ENCODE results near the gene MRGPRX2.

Gene MRGPRX2

GRCh38 chr11:19102521-19102900, 42.0 kb upstream of the MRGPRX2 start:
- Histone ChIP-seq H3K27me3 (ENCODE audit: low read depth, low read length) (peaks cover 16% of the 10 kb centered on the region), H3K4me3 (ENCODE audit: low read length) (no peak overlapping the region), H3K79me2 (ENCODE audit: low read length) (no peaks in the 10 kb centered on the region), H3K27ac (ENCODE audit: low read length) (no peak overlapping the region), H3K4me2 (ENCODE audit: low read length) (no peak overlapping the region), H3K9me3 (ENCODE audit: insufficient read depth, low read length) (no peaks in the 10 kb centered on the region), H3K4me1 (ENCODE audit: low read length) (no peaks in the 10 kb centered on the region), H2AFZ (ENCODE audit: low read depth, low read length) (no peak overlapping the region), H4K20me1 (ENCODE audit: insufficient read depth, low read length) (no peaks in the 10 kb centered on the region), H3K36me3 (replicated peaks; ENCODE audit: low read depth, low read length) (no peaks in the 10 kb centered on the region), H3K9ac (ENCODE audit: low read length) (no peak overlapping the region)
- TF ChIP-seq EZH2phosphoT487 (IDR thresholded peaks at IDR 0.05; ENCODE audit: low read depth) (no peak), CTCF (IDR thresholded peaks at IDR 0.05; ENCODE audit: low read depth, low read length) (no peak)

GRCh38 chr11:19101796-19102520, 41.4 kb upstream of the MRGPRX2 start:
- Histone ChIP-seq H3K4me3 (ENCODE audit: low read length) (no peak overlapping the region), H3K9me3 (ENCODE audit: insufficient read depth, low read length) (no peaks in the 10 kb centered on the region), H3K27ac (ENCODE audit: low read length) (no peak overlapping the region), H2AFZ (ENCODE audit: low read depth, low read length) (no peak overlapping the region), H3K4me2 (ENCODE audit: low read length) (no peak overlapping the region), H3K79me2 (ENCODE audit: low read length) (no peaks in the 10 kb centered on the region), H3K27me3 (ENCODE audit: low read depth, low read length) (peaks cover 22% of the 10 kb centered on the region), H3K4me1 (ENCODE audit: low read length) (no peaks in the 10 kb centered on the region), H4K20me1 (ENCODE audit: insufficient read depth, low read length) (no peaks in the 10 kb centered on the region), H3K9ac (ENCODE audit: low read length) (no peak overlapping the region), H3K36me3 (replicated peaks; ENCODE audit: low read depth, low read length) (no peaks in the 10 kb centered on the region)
- TF ChIP-seq EZH2phosphoT487 (IDR thresholded peaks at IDR 0.05; ENCODE audit: low read depth) (no peak), CTCF (IDR thresholded peaks at IDR 0.05; ENCODE audit: low read depth, low read length) (no peak)

- Histone ChIP-seq H3K4me3 (ENCODE audit: low read length) (no peak overlapping the region), H4K20me1 (ENCODE audit: insufficient read depth, low read length) (no peaks in the 10 kb centered on the region), H3K27ac (ENCODE audit: low read length) (no peak overlapping the region), H3K36me3 (replicated peaks; ENCODE audit: low read depth, low read length) (no peaks in the 10 kb centered on the region), H3K4me1 (ENCODE audit: low read length) (no peaks in the 10 kb centered on the region), H3K27me3 (ENCODE audit: low read depth, low read length) (peaks cover 32% of the 10 kb centered on the region), H3K4me2 (ENCODE audit: low read length) (no peak overlapping the region), H3K79me2 (ENCODE audit: low read length) (no peaks in the 10 kb centered on the region), H3K9me3 (ENCODE audit: insufficient read depth, low read length) (no peaks in the 10 kb centered on the region), H2AFZ (ENCODE audit: low read depth, low read length) (no peak overlapping the region), H3K9ac (ENCODE audit: low read length) (no peak overlapping the region)
- no peak for TF ChIP-seq EZH2phosphoT487 (IDR thresholded peaks at IDR 0.05; ENCODE audit: low read depth)
- no peak for TF ChIP-seq CTCF (IDR thresholded peaks at IDR 0.05; ENCODE audit: low read depth, low read length)
These were observed 40.4 kb upstream of the MRGPRX2 start for GRCh38 chr11:19100885-19101284.

GRCh38 chr11:19099093-19099492, 38.6 kb upstream of the MRGPRX2 start:
- Histone ChIP-seq H3K4me3 (ENCODE audit: low read length) (no peak overlapping the region), H3K27ac (ENCODE audit: low read length) (no peak overlapping the region), H3K79me2 (ENCODE audit: low read length) (no peaks in the 10 kb centered on the region), H2AFZ (ENCODE audit: low read depth, low read length) (no peak overlapping the region), H3K9me3 (ENCODE audit: insufficient read depth, low read length) (no peaks in the 10 kb centered on the region), H4K20me1 (ENCODE audit: insufficient read depth, low read length) (no peaks in the 10 kb centered on the region), H3K4me2 (ENCODE audit: low read length) (no peak overlapping the region), H3K27me3 (ENCODE audit: low read depth, low read length) (peaks cover 36% of the 10 kb centered on the region), H3K4me1 (ENCODE audit: low read length) (no peaks in the 10 kb centered on the region), H3K9ac (ENCODE audit: low read length) (no peak overlapping the region), H3K36me3 (replicated peaks; ENCODE audit: low read depth, low read length) (no peaks in the 10 kb centered on the region)
- TF ChIP-seq CTCF (IDR thresholded peaks at IDR 0.05; ENCODE audit: low read depth, low read length) (no peak), EZH2phosphoT487 (IDR thresholded peaks at IDR 0.05; ENCODE audit: low read depth) (no peak)

Data from OCI-LY3 (cell line).